NK-92 treated with Interleukin-12 subunit alpha and Interleukin-12 subunit beta, amount 100 ng/mL, for 24 hours (cell line): ENCODE results near the gene MANSC1.
A peak's percentile ranks its signal among the peaks of the same experiment; 100 is the strongest.
"Not testable (repeated sequence)": the region's sequence is repeated elsewhere in the genome, so short reads cannot be mapped to it uniquely, and the experiment has no call there.

Experiments
- DNase-seq: peaks from one replicate; lab custom pipeline; 2025; lab: John Stamatoyannopoulos, UW

MANSC1 gene

GRCh38 chr12:12365446-12365802 is 15.4 kb upstream of the MANSC1 start:
- no peak for DNase-seq

- no peak for DNase-seq
Observed at GRCh38 chr12:12364787-12365445, 14.9 kb upstream of the MANSC1 start.

GRCh38 chr12:12358528-12358927 is 8.5 kb upstream of the MANSC1 start:
- DNase-seq, result no peak

- DNase-seq, result no peak
Observed at GRCh38 chr12:12357719-12358461, 7.8 kb upstream of the MANSC1 start.

- DNase-seq, result peak; percentile 90
Observed at GRCh38 chr12:12356896-12357718, 7.1 kb upstream of the MANSC1 start, which contains the start of gene BORCS5. Gene BORCS5 (plus strand): TSS chr12:12357078. CDS start chr12:12357452, 374 bp downstream.

GRCh38 chr12:12356467-12356895 is 6.4 kb upstream of the MANSC1 start:
- no peak for DNase-seq

GRCh38 chr12:12353807-12354206 is 3.8 kb upstream of the MANSC1 start:
- no peak for DNase-seq

GRCh38 chr12:12353276-12353675 is 3.2 kb upstream of the MANSC1 start:
- DNase-seq, result no peak

- not testable (repeated sequence) for DNase-seq
Observed at GRCh38 chr12:12351468-12352185, 1.6 kb upstream of the MANSC1 start.

- no peak for DNase-seq
Observed at GRCh38 chr12:12350868-12351463, 924 bp upstream of the MANSC1 start.

GRCh38 chr12:12338527-12339168 is 11.4 kb downstream of the MANSC1 start:
- no peak for DNase-seq

- DNase-seq, result no peak
Observed at GRCh38 chr12:12336511-12336910, 13.5 kb downstream of the MANSC1 start.

GRCh38 chr12:12336049-12336411 is 14.0 kb downstream of the MANSC1 start:
- DNase-seq, result no peak

GRCh38 chr12:12334367-12335040 is 15.5 kb downstream of the MANSC1 start:
- DNase-seq, result peak; percentile 18

- no peak for DNase-seq
Observed at GRCh38 chr12:12333407-12334366, 16.4 kb downstream of the MANSC1 start.

GRCh38 chr12:12331896-12332295 is 18.1 kb downstream of the MANSC1 start:
- no peak for DNase-seq

GRCh38 chr12:12331244-12331771 is 18.7 kb downstream of the MANSC1 start:
- DNase-seq, result no peak

GRCh38 chr12:12327802-12328201 is 22.2 kb downstream of the MANSC1 start:
- DNase-seq, result no peak

GRCh38 chr12:12326262-12326661 is 23.8 kb downstream of the MANSC1 start:
- no peak for DNase-seq
